Measurements from ENCODE around the gene PLEKHA6.

PLEKHA6 gene

DNA sequence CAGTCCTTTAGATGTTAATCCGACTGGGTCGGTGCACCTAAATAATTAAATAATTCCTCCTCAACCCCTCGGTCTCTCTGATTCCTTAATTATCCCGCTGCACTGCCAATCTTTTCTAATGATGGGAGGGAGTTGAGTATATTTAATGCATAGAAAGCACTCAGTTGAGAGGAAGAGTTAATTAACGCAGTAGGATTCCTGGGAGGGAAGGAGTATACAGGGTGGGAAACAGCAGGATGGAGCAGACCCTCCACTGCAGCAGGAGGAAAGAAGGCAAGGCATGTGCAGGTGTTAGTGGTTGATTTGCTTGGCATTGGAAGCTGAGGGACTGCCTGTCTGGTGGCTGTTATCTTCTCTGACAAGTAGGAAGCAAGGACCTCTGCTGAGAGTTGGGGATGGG, 183.7 kb downstream of the PLEKHA6 start:
- no peak for DNase-seq

DNA sequence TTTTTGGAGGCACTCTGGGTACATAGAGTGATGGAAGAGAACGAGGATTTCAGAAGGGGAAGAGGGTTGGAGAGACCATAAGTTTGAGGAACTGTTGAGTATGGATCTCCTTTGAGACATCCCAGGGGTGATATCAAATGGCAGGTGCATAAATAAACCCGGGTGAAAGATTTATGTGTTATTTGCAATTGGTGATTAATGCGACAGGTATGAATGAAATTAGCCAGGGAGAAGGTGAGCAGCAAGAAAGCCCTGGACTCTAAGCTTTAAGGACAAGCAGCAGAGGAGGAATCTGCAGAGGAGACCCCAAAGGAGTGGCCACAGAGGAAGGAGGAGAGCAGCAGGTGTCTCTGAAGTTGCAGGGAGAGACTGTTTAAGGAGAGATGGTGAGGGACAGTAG, 184.8 kb downstream of the PLEKHA6 start:
- DNase-seq, result no peak

DNA sequence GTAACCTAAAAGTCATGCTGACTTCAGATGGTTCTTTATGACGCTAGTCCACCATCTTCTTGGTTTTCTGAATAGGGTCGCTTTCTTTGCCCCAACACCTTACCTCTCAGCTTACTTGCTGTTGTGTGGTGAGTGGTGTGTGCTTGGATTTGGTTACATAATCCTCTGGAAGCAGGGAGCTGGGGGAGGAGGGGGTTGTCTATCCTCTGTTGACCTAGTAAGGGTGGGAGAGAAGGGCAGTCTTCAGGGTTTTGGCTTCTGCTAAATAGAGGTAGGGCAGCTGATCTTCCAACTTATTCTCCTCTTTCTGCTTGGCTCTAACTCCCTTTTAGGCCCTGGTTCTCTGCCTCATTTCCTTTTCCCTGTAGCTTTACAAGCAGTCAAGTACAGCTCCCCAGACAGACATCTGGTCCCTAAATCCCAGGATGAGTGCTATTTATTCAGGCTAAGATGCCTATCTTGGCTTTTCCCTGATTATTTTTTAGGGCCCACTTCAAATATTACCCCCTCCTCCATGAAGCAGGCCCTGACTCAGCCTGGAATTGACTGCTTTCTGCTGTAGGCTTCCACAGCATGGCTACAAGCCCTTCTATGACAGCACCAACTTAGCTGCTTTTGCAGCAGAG, 187.2 kb downstream of the PLEKHA6 start:
- no peak for DNase-seq

GRCh38 chr1:204171751-204172178, 188.0 kb downstream of the PLEKHA6 start:
- DNase-seq, result no peak

GRCh38 chr1:204170494-204171155, 189.1 kb downstream of the PLEKHA6 start:
- no peak for DNase-seq

DNA sequence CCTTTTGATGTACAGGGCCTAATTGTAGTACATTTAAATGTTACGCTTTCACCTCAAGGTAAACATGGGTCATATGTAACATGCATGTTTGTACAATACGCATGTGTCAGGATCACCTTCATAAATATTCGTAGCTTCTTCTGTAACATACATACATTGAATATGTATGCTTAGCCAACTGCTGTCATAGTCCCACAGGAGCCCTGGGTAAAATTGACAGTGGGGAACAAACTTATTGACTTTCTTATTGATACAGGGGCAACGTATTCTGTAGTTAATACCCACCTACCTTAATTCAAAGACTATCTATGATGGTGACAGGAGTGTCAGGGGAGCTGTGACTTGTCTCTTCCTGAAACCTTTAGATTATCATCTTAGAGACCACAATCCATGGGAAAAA, 189.9 kb downstream of the PLEKHA6 start:
- no peak for DNase-seq

Measured in stimulated activated naive CD4-positive, alpha-beta T cell treated with Interleukin-2 at 50 U/mL for 16 hours (primary cell).